Amniotic epithelial cell (primary cell): ENCODE data around the gene MRGPRD.
"Not testable (repeated sequence)": the region's sequence is repeated elsewhere in the genome, so short reads cannot be mapped to it uniquely, and the experiment has no call there.

Experiments
- DNase-seq: peaks from one replicate; pipeline ENCODE4 v3.0.0-alpha.2; 2010; ENCODE audit warnings: low read depth

Gene MRGPRD

GRCh38 chr11:69005631-69006368 is 25.0 kb upstream of the MRGPRD start:
- DNase-seq: no peak

DNA sequence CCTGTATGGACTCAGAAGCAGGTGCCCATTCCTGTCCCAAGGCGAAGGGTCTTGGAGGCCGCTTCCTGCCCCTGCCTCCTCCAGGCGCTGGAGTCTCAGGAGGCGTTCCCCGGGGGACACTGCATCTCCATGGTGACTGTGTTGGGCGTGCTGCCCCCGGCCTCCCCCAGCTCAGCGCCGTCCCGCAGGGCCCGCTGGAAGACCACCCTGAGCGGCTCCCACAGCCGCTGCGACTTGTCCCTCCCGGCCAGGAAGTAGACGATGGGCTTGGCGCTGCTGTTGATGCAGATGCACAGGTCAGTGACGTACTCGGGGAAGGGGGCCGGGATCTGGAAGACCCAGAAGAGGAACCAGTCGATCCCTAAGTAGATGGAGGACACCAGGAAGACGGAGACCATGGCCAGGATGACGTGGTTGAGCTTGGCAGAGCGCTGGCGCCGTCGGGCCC is 24.4 kb upstream of the MRGPRD start:
- no peak for DNase-seq

DNA sequence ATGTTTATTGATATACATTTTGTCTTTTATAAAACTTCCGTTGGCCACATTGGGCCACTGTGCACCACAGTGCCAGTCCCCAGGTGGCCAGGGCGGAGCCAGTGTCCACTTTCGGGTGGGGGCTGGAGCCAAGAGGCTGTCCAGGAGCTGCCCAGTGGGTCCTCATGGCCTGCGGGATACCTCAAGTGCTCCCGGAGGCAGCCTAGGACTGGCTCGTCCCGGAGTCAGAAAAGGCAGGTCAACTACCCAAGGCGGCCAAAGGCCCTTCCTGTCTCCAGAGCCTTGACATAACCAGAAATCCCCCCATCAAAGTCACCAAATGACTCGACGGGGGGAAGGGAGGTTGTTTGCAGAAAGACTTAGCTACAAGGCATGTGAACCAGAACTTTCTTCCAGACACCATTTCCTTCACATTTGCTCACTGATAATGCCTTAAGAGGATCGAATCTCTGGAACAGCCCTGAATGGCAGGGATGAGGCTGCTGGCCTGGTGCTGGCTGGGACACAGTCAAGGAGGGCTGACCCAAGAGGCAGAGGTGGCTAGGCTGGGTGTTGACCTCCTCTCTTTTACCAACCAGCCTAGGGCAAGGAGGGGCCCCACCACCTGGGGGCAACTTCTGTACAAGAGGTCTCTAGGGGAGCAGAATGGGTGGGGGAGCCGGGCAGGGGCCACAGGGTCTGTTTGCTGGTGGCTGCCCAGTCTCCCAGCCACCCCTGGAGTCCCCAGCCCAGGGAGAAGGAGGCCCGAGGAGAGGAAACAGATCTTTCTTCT is 23.8 kb upstream of the MRGPRD start:
- DNase-seq: no peak

GRCh38 chr11:69003866-69004367 is 23.1 kb upstream of the MRGPRD start:
- no peak for DNase-seq

DNA sequence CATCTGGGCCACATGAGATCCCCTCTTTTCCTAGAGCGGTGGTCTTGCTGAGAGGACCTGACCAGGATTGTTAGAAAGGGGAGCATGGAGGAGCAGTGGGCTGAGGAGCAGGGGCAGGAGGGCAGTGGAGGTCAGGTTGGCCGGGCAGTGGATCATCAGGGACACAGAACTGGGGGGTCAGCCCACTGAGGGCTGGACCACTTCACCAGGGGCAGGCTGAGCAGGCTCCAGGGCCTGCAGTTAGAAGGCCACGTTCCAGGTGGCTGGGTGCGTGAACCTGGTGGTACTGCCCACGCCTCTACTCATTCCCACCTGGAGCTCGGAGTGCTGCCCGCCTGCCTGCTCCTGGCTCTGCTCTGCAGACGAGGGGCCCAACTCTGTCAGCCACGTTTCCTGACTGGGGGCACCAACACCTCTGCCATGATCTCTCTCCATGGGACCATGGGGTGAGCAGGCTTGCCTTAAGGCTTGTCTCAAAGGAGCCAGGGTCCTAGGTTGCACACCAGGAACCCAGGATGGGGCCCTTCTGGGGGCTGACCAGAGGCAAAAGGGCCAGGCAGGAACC is 22.6 kb upstream of the MRGPRD start:
- DNase-seq: no peak

GRCh38 chr11:69002570-69003231 is 21.9 kb upstream of the MRGPRD start:
- DNase-seq: no peak

DNA sequence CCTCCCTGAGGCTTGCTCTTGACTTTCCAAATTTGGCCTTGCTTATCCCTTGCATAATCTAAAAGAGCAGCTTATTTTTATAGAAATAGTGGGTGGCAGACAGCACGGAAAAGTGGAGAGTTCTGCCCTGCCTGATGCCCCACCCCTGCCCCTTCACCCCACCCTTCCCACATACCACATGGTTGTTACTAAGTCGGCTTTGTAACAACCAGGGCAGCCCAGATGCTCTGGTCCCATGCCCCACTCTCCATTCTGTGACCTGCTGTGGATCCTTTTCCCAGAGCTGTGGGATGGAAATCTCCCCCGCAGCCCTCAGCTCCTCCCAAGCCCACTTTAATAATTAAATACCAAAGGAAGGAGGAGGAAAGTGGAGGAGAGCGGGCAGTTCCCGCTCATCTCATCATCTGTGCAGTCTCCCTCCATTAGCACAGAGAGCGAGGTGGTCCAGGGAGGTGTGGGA is 21.4 kb upstream of the MRGPRD start:
- no peak for DNase-seq

- DNase-seq: no peak
Measured at GRCh38 chr11:69001243-69002081, 20.7 kb upstream of the MRGPRD start.

DNA sequence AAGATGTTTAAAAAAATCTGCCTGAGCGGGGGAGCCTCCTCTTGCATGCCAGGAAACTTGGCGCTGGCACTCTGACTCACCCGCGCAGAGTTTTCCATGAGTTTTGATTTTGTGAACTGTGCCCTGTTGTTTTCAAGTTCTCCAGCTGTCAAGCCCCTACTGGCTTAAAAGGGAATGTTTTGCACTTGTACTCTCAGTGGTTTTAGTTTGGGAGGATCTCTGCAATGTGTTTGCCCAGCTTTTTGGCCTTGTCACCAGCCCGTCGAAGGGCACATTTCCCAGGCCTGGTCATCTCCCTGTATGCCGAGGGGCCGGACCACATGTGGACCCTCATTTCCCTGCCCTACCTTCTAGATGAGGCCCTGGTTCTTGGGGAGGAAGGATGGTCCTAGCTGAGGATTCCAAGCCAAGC is 20.1 kb upstream of the MRGPRD start:
- peak; percentile 81 for DNase-seq

GRCh38 chr11:69000391-69000790 is 19.6 kb upstream of the MRGPRD start:
- no peak for DNase-seq

DNA sequence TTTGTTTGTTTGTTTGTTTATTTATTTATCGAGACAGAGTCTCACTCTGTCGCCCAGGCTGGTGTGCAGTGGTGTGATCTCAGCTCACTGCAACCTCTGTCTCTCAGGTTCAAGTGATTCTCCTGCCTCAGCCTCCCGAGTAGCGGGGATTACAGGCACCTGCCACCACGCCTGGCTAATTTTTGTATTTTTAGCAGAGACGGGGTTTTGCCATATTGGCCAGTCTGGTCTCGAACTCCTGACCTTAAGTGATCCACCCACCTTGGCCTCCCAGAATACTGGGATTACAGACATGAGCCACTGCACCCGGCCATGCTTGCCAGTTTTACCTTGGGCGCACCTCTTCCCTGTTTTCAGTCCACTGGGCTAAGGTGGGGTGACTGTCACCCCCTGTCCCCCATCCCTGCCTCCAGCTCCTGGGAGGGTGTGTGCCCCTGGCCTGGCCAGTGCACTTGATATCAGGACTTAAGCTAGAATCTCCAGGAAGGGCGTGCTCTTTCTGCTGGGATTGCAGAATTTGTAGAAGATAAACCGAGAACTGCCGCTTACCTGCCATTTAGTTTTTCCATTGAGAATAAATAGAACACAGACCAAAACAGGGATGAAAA is 19.1 kb upstream of the MRGPRD start:
- not testable (repeated sequence) for DNase-seq

GRCh38 chr11:68999093-68999747 is 18.4 kb upstream of the MRGPRD start:
- DNase-seq: no peak

DNA sequence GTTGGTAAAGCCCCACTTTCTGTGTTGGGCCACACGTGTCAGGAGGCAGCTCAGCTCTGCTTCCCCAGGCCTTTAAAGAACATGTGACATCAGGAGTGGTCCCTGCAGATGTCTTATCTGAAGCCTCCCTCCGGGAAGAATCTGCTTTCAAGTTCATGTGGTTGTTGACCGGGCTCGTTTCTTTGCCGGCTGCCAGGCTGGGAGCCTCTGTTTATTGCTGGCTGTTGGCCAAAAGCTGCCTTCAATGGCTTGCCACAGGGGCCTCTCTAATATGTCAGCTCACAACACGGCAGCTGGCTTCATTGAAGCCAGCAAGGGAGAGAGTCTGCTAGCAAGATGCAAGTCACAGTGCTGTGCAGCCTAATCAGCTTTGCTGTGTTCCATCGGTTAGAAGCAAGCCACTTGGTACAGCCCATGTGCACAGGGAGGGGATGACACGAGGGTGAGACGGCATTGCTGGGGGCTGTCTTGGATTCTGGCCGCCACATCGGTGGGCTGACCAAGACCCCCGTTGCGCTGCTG is 17.7 kb upstream of the MRGPRD start:
- DNase-seq: peak; percentile 32

- no peak for DNase-seq
Measured at GRCh38 chr11:68997995-68998348, 17.2 kb upstream of the MRGPRD start.

GRCh38 chr11:68997124-68997994 is 16.6 kb upstream of the MRGPRD start:
- no peak for DNase-seq

DNA sequence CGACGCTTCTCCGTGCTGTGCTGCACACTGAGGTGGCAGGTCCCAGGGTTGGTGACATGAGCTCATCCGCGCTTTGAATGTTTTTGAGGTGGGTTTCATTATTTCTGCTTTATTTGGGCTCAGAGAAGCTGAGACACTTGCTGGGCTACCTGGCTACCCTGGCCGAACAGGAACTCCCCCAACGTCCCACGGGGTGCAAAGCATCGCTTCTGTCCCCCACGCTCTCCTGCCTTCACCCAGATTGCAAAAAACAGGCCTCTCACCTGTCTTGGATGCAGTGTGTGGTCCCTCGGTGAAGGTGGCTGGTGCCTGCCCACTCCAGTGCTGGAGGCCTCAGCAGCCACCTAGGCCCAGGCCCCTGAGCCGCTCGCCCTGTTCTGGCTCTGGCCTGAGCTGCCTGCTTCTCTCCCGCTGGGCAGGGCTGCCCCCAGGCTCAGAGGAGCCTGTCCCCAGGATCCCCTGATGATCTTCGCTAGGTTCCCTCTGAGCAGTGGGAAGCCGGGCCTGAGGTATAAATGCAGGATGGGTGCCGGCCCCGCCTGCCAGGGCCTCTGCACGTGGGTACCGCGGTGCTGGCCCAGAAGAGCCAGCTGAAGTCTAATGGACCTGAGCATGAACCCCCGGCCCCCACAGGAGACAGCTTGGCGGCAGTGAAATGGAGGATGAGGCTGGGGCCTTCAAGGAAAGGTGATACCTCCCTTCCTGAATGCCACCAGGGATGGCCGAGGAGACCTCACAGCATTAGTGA is 15.8 kb upstream of the MRGPRD start:
- DNase-seq: no peak

GRCh38 chr11:68994894-68995285 is 14.1 kb upstream of the MRGPRD start:
- DNase-seq: no peak

DNA sequence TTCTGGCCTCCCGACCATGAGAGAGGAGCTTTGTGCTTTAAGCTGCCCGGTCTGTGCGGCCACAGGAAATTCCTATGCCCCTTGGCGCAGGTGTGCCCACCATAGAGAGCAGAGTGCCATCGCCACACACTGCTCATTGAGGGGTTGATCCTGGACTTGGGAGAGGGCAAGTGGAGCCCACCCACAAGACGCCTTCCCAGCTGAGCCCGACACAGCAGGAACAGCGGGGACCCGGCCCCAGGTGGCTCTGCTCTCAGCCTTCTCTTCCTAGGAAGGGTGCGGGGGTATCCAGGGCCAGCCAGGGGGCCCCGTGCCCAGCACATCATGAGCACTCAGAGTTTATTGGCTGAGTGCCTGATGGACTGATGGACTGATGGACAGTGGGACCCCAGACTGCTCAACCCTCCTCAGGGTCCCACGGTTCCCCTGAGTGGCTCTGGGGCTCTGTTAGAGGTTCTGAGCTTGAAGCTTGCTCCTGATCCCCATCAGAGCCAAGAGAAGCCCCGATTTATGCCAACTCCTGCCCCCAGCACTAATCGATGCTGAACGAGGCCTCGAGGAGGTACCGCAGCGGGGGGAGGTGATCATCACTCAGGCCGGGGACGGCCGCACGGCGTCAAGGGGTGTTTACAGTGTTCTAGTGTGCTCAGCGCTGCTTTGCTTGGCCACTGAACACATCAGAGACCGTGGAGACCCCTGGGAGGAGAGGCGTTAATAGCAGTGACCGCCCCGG is 13.5 kb upstream of the MRGPRD start:
- no peak for DNase-seq
